Raji (cell line): ENCODE data around the gene HS3ST4.

Source experiments
- POLR2A ChIP-seq: IDR thresholded peaks from 2 replicates; pipeline ENCODE4 v1.6.1; 2011; ENCODE audit warnings: low read depth, low read length, control low read depth; ENCODE audit not compliant: insufficient read depth

Gene HS3ST4

DNA sequence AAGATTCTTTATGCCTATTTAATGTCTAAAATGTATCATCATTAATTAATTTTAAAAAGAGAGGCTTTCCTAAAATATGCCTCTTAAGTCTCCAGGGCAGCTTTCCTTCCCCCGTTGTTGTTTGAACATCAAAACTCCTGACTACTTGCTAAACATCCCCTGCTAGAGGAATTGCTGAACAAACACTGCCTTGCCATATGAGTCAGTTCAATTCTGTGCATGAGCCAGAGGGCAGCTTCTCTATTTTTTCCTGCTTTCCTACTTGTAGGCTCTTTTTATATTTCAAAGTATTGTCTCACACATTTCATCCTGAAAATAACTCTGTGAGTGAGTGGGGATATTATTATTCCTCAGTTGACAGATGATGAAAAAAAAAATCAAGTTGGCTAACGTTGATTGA, 143.4 kb downstream of the HS3ST4 start:
- TF ChIP-seq POLR2A = no peak

DNA sequence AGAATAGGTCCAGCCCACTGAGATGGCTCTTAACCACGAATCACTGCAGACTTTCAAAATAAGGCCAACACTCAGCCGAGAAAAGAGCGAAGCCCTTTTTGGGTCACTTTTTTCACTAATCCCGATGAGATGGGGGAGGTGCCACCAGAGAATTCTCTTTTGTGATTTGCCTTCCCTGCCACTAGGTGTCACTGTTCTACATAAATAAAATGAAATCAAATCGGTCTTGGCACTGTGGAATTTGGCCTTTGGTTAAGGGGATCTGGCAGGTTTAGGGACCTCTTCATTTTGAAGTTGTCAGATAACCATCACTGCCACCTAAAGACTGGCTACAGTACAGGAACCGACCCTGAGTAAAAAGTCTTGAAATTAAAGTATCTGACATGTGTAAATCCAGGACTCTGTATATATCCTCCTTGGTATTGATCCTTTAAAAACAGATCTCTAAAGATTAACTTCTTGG, 147.0 kb downstream of the HS3ST4 start:
- no peak for TF ChIP-seq POLR2A

DNA sequence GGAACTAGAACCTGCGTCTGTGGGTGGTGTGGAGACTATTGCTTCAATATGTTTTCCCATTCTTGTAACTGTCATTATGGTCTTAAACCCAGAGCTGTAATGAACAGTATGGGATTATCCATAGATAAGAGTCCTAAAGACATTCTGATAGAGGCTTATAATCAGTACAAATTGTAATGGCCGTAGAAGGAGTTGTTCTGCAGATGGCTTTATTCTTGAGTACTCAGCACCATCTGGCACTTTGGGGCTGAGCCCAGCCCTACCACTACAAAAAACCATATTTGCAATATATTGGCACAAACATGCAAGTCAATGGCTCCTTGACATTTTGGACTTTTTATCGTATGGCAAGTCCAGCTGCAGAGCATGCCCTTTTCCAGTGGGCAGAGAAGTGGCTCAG, 150.0 kb downstream of the HS3ST4 start:
- no peak for TF ChIP-seq POLR2A

DNA sequence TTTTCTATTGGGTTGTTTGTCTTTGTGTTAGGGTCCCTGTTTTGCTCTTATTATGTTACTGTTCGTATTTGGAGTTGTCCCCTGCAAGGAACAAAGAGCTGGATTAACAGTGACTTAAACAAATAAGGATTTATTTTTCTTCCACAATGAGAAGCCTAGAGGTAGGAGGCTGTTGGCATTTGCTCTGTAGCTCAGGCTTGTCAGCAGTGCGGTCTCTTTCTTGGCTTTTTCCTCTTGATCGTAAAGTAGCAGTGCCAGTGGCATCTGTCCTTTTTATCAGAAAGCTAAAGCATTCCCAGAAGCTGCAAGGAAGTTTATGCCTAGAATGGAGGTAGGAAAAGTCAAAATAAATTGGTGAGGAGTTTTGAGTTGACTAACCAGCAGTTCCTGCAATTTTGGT, 154.1 kb downstream of the HS3ST4 start:
- TF ChIP-seq POLR2A = no peak

DNA sequence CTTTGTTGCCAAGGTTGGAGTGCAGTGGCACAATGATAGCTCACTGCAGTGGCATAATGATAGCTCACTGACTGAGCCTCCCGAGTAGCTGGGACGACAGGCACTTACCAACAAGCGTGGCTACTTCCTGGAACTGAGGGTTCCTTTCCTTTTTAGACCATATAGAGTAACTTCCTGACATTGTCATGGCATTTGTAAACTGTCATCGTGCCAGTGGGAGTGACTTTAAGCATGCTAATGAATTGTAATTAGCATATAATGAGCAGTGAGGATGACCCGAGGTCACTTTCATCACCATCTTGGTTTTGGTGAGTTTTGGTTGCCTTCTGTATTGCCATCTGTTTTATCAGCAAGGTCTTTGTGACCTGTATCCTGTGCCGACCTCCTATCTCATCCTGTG, 162.4 kb downstream of the HS3ST4 start:
- TF ChIP-seq POLR2A = no peak

DNA sequence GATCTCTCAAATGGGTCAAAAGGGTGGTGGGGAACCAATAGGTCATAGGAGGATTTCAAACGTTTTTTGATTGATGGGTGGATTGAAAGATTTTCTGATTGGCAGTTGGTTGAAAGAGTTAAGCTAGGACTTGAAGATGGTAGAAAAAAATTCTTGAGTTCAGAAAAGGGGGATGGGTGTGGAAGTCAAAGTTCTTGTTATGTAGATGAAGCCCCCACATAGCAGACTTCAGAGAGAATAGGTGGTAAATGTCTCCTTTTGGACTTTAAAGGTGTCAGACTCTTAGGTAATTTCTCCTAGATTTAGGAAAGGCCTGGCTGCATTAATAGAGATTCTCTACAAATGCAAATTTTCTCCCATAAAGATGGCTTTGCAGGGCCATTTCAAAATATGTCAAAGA, 163.3 kb downstream of the HS3ST4 start:
- no peak for TF ChIP-seq POLR2A

DNA sequence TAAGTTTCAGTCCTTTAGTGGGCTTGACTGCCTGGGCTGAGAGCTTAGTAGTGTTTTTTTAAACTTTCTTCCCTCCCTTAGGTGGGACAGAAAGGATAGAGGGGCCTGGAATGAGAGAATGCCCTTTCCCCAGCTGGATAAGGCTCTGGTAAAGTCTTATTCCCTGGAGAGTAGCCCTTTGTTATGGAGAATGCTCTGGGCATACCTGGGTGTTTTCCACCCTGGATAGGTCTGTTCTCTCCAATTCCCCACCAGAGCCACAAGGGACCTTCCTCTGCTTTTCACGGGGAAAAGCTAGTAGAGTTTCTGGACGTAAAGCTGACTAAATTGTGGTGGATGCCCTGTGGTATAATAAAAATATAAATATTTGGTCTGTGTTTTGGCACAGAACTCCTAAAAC, 164.1 kb downstream of the HS3ST4 start:
- no peak for TF ChIP-seq POLR2A

DNA sequence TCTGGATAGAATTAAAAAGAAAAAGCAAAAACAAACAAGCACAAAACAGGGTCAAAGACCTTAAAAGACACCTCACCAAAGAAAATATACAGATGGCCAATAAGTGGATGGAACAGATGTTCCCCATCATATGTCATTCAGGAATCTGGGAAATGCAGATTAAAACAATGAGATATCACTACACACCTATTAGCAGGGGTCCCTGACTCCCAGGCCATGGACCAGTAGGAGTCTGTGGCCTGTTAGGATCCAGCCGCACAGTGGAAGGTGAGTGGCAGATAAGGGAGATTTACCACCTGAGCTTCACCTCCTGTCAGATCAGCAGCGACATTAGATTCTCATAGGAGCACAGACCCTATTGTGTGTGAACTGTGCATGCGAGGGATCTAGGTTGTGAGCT, 167.9 kb downstream of the HS3ST4 start:
- TF ChIP-seq POLR2A = no peak

DNA sequence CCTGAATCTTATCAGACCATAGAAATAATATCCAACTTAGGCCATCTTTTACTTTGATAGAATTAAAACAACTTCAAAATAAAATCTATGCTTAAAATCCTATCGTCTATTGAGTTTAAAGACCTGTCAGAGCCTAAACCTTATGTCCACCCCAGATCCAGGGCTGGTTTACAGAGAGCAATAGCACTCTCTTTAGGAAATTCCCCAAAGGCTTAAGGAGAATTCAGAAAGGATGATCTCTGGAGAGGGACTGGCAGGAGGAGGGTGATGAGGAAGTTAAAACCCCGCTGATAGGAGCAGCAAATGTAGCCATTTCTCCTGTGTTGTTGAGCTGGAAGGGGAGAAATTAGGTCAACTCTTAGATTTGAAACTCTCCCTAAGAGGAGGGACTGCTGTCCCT, 175.3 kb downstream of the HS3ST4 start:
- TF ChIP-seq POLR2A = no peak

DNA sequence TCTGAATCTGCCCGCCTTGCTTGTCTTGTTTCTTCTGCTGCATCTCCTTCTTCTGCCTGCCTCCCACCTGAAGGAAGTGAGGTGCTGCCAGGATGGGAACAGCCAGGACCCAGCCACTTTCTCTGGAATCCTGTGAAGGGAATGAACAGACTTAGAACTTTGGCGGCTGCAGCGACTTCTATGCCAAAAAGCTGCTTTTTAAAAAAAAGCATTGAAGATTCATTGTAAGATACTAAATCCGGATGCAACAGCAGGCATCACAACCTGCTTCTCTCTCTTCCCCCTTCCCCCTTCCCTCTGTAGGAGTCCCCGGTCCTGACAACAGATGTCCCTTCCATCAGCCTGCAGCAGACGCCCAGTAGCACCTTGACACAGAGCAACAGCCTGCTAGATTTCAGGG, 176.3 kb downstream of the HS3ST4 start:
- TF ChIP-seq POLR2A = no peak

DNA sequence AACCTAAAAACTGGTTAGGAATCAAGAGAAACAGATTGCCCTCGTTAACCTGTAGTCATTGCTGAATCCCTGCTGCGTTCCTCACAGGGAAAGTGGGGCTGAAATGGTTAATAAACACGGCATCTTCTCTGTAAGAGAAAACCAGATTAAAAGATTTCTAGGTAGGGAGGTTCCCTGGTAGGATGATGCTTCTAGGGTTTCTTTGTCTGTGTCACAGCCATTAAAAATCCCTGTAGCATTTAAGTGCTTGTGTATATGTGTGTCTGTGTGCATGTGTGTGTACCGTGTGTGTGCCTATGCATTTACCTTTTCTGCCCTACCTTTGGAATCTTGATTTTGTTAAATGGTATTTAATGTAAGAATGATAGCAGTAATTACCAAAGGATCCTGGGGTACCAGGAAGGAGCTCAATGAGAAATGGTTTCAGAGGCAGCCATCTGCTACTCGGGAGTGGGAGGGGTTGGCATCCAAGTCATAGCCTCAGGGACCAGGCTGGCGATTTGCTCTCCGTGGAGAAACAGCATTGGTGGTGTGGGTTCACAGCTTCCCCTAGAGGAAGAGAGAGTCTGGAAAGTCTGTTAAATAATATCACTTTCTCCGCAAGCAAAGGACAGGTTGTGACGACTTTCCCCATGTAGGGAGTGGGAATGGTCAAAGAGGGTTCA, 177.1 kb downstream of the HS3ST4 start:
- TF ChIP-seq POLR2A = no peak

DNA sequence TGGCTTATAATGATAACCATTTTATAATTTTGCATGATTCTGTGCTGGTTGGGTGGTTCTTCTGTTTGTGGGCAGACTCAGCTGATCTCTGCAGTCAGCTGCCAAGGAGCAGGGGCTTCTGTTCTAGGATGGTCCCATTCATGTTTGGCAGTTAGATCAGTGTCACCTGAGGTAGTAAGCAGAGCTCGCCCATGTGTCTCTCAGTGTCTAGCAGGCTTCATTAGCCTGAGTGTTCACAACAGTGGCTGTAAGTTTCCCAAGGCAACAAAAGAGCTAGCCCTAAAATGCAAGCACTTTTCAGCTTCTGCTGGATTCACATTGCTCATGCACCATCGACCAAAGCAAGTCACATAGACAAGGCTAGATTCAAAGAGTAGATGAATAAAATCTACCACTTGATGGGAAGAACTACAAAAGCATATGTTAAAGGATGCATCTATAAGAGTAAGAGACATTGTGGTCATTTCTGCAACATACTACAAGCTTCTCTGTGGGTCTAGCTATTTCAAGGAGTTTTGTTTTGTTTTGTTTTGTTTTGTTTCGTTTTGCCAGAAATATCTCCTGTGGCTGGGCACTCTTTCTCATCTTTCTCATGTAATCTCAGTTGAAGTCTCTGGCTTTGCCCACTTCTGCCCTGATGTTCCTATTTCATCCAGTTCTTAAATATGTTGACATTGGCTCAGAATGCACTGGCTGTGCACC, 180.8 kb downstream of the HS3ST4 start:
- TF ChIP-seq POLR2A = no peak

DNA sequence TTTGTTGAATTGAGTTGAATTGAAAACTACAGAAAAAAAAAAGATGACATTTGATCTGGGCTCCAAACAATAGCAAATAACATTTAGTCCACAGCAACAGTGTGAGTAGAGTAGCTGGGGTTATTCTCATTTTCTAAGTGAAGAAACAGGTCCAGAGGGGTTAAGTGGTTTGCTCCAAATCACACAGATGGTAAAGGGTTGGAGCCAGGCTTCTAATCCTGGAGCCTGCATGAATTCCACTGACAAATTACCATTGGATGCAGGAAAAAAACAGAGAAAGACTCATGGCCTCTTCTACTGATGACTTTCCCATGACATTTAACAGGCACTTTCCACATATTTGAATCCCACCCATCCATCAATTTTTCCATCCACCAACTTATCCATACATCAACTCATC, 182.4 kb downstream of the HS3ST4 start:
- TF ChIP-seq POLR2A = no peak

DNA sequence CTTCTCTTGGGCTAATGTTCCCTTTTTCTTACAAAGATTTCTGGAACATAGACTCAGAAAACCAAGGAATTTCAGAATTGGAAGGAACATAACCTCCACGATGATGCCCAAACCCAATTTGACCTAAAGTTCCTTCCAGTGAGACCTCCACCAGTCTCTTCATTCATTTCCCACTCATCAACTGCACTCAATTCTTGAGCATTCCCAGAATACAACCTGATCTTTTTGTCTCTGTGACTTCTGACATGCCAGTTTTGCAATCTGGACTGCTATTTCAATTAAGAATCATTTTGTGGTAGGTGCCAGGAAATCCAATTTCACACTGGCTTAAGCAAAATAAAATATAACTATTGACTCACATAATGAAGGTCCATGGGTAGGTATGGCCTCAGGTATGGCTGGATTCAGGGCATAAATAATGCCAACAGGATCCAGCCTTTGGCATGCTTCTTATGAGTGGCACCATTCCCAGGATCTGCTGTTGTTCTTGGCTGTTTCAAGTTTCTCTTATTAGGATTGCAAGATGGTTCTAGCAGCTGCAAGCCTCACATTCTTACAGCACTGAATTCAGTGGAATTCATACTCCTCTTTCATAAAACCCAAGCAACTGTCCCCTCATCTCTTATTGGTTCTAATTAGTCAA, 184.3 kb downstream of the HS3ST4 start:
- no peak for TF ChIP-seq POLR2A

DNA sequence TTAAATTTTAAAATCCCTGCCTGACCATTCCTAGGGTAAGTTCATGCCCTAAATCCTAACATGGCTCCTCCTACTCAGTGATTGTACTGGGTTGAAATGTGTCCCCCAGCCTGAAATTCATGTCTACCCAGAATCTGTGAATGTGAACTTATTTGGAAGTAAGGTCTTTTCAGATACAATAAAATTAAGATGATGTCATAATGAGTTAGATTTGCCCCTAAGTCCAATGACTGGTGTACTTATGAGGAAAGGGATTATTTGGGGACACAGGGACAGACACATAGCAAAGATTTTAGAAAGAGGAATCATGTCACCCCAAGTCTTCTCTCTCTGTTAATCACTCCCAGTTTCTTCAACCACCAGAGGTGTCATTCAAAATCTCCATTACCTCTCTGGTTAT, 185.3 kb downstream of the HS3ST4 start:
- no peak for TF ChIP-seq POLR2A

DNA sequence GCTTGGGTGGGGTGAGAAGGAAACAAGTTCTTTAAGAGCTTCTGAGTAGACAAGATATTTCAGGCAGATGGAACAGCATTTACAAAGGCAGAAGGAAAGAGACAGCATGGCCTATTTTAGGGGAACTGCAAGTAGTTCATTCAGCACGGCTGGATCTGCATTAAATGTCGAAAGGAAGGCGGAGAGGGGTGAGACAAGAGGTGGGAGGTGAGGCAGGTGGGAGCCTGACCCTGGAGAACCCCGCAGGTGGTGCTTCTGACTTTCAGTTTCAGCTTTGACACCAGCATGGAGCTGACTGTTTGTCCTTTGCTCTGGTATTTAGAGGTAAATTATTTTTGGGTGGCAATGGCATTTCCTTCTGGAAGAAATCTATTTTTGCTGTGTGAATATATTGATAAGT, 194.8 kb downstream of the HS3ST4 start:
- TF ChIP-seq POLR2A = no peak
